Suprapubic skin (tissue), 4 donors: Measurements from ENCODE around the gene LCMT1. TPM values are rescaled to one million over a fixed set of nuclear protein-coding genes. Genes with fewer than 3 reads are reported as not detected.
"Not testable (repeated sequence)": the region's sequence is repeated elsewhere in the genome, so short reads cannot be mapped to it uniquely, and the experiment has no call there.

Source experiments
- DNase-seq, 2 donors: peaks; one replicate each; pipeline ENCODE4 v3.0.0-alpha.2; 2019; ENCODE audit warnings: low spot score in 2 of 2
- H3K27ac ChIP-seq: fragments of 200-600 bp; sonication (generic); one replicate; pipeline ENCODE4 v1.5.1; 2019
- H3K27me3 ChIP-seq: fragments of 200-600 bp; sonication (generic); one replicate; pipeline ENCODE4 v1.5.1; 2019
- H3K36me3 ChIP-seq: fragments of 200-600 bp; sonication (generic); one replicate; pipeline ENCODE4 v1.5.1; 2019
- H3K4me1 ChIP-seq: fragments of 200-600 bp; sonication (generic); one replicate; pipeline ENCODE4 v1.5.1; 2019
- H3K4me3 ChIP-seq: fragments of 200-600 bp; sonication (generic); one replicate; pipeline ENCODE4 v1.5.1; 2019; ENCODE audit warnings: mild to moderate bottlenecking
- H3K9me3 ChIP-seq: fragments of 200-600 bp; sonication (generic); one replicate; pipeline ENCODE4 v1.5.1; 2019
- EP300 ChIP-seq: sonication (generic); formaldehyde crosslinking; IDR thresholded peaks from one replicate; pipeline ENCODE4 v1.6.1; 2017; ENCODE audit warnings: antibody characterized with exemption
- POLR2A ChIP-seq, 2 donors: fragments of 450-650 bp; IDR thresholded peaks; one replicate each; pipeline ENCODE4 v1.6.1; 2017; ENCODE audit warnings: antibody characterized with exemption in 2 of 2, mild to moderate bottlenecking in 2 of 2, moderate library complexity in 2 of 2
- POLR2AphosphoS5 ChIP-seq, 3 donors: sonication (generic); formaldehyde crosslinking; IDR thresholded peaks; one replicate each; pipeline ENCODE4 v1.6.1; 2017; ENCODE audit warnings: antibody characterized with exemption in 3 of 3
- WGBS: methylation state at CpG from one replicate; pipeline ENCODE4 v1.1.5; 2018; 5-methylcytosine and 5-hydroxymethylcytosine counted together
- total RNA-seq, 4 donors: library from RNA; depleted of rRNA; stranded (reverse); fragments of >200 nt; gene quantifications; one replicate each; pipeline ENCODE4 v1.1.0, GENCODE V29; 2016
- TF ChIP-seq, protein P1 (sequence below), 2 donors: fragments of 200-600 bp in 1 of 2; fragments of 450-650 bp in 1 of 2; sonication (generic) in 1 of 2; IDR thresholded peaks; one replicate each; pipeline ENCODE4 v1.5.1; 2016 to 2019; ENCODE audit warnings: antibody characterized with exemption in 2 of 2, mild to moderate bottlenecking in 1 of 2, moderate library complexity in 1 of 2

LCMT1 gene
- 10 to 100 TPM; 41.2 to 54.3 (median 42.8) TPM for total RNA-seq

DNA sequence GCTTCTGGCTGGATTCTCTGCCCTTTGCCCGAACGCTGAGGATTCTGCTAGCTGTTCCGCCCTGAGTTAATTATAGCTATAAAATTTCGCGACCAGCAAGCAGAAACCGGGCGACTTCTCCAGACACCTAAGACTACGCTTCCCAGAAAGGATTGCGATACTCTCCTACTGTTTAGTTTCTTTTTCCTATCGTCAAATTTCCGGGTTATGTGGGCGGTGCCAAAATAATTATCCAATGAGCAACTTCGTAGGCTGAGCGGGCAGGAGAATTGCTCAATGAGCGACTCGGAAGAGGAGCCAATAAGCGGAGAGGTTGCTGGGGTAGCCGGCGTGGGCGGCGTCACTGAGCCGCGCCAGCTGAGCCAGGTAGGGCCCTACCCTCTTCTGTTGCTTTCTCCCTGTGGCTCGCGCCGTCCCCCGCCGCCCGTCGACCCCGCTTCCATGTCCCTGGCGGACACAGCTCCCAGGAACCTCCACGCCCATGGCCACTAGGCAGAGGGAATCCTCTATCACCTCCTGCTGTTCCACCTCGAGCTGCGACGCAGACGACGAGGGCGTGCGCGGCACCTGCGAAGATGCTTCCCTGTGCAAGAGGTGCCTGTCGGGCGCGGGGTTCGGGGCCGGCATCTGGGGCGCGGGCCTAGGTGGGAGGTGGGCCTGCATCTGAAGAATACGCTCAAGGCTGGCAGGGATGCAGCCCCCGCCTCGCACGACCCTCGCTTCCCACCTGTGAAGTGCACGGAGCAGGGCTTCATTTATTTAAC, at the start of gene LCMT1:
LCMT1 (plus strand) TSS at position 340 of the 764 bp plus-strand sequence; CDS start at position 482, 142 bp downstream.
- WGBS, result under 1% methylated on average over 47 of the region's 55 CpGs
- Histone ChIP-seq H3K4me1 (peaks cover 39% of the 10 kb centered on the region), H3K27ac (peak within 1 kb of the TSS; percentile 52), H3K9me3 (no peaks in the 10 kb centered on the region), H3K36me3 (no peaks in the 10 kb centered on the region), H3K27me3 (no peaks in the 10 kb centered on the region), H3K4me3 (peak within 1 kb of the TSS; percentile 86)
- TF ChIP-seq EP300 (no peak), POLR2AphosphoS5 (IDR thresholded peaks at IDR 0.05) (peak in 2 of 3 donors; percentile 71 to 75), POLR2A (IDR thresholded peaks at IDR 0.05) (peak in 1 of 2 donors; percentile 46)
- TF ChIP-seq, protein P1, sequence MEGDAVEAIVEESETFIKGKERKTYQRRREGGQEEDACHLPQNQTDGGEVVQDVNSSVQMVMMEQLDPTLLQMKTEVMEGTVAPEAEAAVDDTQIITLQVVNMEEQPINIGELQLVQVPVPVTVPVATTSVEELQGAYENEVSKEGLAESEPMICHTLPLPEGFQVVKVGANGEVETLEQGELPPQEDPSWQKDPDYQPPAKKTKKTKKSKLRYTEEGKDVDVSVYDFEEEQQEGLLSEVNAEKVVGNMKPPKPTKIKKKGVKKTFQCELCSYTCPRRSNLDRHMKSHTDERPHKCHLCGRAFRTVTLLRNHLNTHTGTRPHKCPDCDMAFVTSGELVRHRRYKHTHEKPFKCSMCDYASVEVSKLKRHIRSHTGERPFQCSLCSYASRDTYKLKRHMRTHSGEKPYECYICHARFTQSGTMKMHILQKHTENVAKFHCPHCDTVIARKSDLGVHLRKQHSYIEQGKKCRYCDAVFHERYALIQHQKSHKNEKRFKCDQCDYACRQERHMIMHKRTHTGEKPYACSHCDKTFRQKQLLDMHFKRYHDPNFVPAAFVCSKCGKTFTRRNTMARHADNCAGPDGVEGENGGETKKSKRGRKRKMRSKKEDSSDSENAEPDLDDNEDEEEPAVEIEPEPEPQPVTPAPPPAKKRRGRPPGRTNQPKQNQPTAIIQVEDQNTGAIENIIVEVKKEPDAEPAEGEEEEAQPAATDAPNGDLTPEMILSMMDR (IDR thresholded peaks at IDR 0.05), result no peak
- peak; percentile 94 for DNase-seq

- Histone ChIP-seq H3K27me3 (no peaks in the 10 kb centered on the region), H3K4me1 (peaks cover 22% of the 10 kb centered on the region), H3K36me3 (no peaks in the 10 kb centered on the region), H3K4me3 (no peak overlapping the region), H3K9me3 (no peaks in the 10 kb centered on the region), H3K27ac (no peak overlapping the region)
- 57% methylated on average over 3 of the region's 3 CpGs for WGBS
- TF ChIP-seq EP300 (no peak), POLR2AphosphoS5 (IDR thresholded peaks at IDR 0.05) (no peak), POLR2A (IDR thresholded peaks at IDR 0.05) (no peak)
- TF ChIP-seq, protein P1 (IDR thresholded peaks at IDR 0.05), result no peak
- no peak for DNase-seq
Measured at GRCh38 chr16:25063102-25063501, 48.4 kb upstream of the LCMT1 start.

GRCh38 chr16:25063865-25064264, 47.7 kb upstream of the LCMT1 start:
- Histone ChIP-seq H3K36me3 (no peaks in the 10 kb centered on the region), H3K27ac (no peak overlapping the region), H3K4me3 (no peak overlapping the region), H3K27me3 (no peaks in the 10 kb centered on the region), H3K4me1 (peaks cover 24% of the 10 kb centered on the region), H3K9me3 (no peaks in the 10 kb centered on the region)
- TF ChIP-seq POLR2AphosphoS5 (IDR thresholded peaks at IDR 0.05), result no peak
- no peak for TF ChIP-seq EP300
- no peak for TF ChIP-seq POLR2A (IDR thresholded peaks at IDR 0.05)
- TF ChIP-seq, protein P1 (IDR thresholded peaks at IDR 0.05), result no peak
- DNase-seq, result no peak
- 76% methylated on average over 6 of the region's 6 CpGs for WGBS

DNA sequence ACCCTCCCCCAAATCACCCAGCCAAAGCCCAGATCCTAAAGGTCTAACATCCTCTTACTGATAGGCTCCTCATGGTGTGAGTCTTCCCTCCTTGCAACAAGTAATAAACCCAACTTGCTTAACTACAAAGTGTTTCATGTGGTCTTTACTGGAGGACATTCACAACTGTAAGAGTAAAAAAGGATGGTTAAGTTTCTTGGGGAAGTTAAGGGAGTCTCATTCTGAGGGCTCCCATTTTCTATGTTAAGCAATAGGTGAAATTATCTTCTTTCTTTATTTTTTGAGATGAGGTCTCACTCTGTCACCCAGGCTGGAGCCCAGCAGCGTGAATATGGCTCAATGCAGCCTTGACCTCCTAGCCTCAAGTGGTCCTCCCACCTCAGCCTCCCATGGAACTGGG, 47.3 kb upstream of the LCMT1 start:
- not testable (repeated sequence) for H3K27me3 ChIP-seq, H3K36me3 ChIP-seq, H3K9me3 ChIP-seq, DNase-seq, H3K4me3 ChIP-seq
- 93% methylated on average over 1 of the region's 1 CpG for WGBS
- Histone ChIP-seq H3K4me1 (peaks cover 24% of the 10 kb centered on the region), H3K27ac (peak overlapping the region; percentile 6)

GRCh38 chr16:25064937-25065336, 46.6 kb upstream of the LCMT1 start:
- no peak for TF ChIP-seq EP300
- TF ChIP-seq, protein P1 (IDR thresholded peaks at IDR 0.05), result no peak
- TF ChIP-seq POLR2AphosphoS5 (IDR thresholded peaks at IDR 0.05), result no peak
- no peak for TF ChIP-seq POLR2A (IDR thresholded peaks at IDR 0.05)
- DNase-seq, result no peak
- Histone ChIP-seq H3K27ac (peak overlapping the region; percentile 6), H3K9me3 (no peaks in the 10 kb centered on the region), H3K4me1 (peaks cover 24% of the 10 kb centered on the region), H3K36me3 (no peaks in the 10 kb centered on the region), H3K4me3 (no peak overlapping the region), H3K27me3 (no peaks in the 10 kb centered on the region)
- WGBS, result 61% methylated on average over 5 of the region's 6 CpGs
